HT1080 (cell line): ENCODE measurements around the gene SIAH3. TPM values are rescaled to one million over a fixed set of nuclear protein-coding genes. Genes with fewer than 3 reads are reported as not detected.
A peak's percentile ranks its signal among the peaks of the same experiment; 100 is the strongest.

Experiments used
- DNase-seq: peaks from one replicate; pipeline ENCODE4 v3.0.0-alpha.2; 2015; ENCODE audit warnings: low read depth
- small RNA-seq: library from RNA; depleted of rRNA; stranded (forward); fragments of <200 nt; gene quantifications from one replicate; pipeline ENCODE3, GENCODE V24; 2014
- total RNA-seq: library from RNA; depleted of rRNA; stranded (reverse); fragments of >200 nt; shearing (Covaris generic); gene quantifications from 2 replicates; pipeline ENCODE4 v1.2.3, GENCODE V29; 2014; rRNA removed

SIAH3 gene
- total RNA-seq, 1 experiment from 2014 or later = 0.02 TPM

- DNase-seq = no peak
Measured at GRCh38 chr13:45744979-45745378, 106.6 kb downstream of the SIAH3 start.

GRCh38 chr13:45742985-45743384 lies 108.6 kb downstream of the SIAH3 start:
- no peak for DNase-seq

DNA sequence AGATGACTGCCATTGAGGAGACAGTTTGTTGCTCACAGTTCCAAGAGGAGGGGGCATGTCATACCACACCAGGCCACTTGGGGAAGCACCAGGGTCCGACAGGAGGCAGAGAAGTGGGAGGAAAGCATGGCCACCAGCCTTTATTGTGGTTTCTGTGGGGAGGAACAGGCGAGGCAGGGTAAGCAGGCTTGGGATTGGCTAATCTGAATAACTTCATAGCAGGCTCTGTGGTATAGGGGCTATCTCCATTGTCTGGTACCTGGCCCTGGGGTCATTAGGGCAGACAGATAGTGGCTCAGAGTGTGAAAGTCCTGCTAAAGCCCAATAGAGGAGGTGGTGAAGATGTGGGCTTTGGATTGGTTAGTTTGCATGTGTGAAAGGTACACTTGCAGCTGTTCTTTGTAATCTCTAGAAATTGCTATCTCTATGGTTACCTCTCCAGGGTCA lies 114.0 kb downstream of the SIAH3 start:
- DNase-seq = peak; percentile 30

- DNase-seq = no peak
Measured at GRCh38 chr13:45733361-45733760, 118.2 kb downstream of the SIAH3 start.

DNA sequence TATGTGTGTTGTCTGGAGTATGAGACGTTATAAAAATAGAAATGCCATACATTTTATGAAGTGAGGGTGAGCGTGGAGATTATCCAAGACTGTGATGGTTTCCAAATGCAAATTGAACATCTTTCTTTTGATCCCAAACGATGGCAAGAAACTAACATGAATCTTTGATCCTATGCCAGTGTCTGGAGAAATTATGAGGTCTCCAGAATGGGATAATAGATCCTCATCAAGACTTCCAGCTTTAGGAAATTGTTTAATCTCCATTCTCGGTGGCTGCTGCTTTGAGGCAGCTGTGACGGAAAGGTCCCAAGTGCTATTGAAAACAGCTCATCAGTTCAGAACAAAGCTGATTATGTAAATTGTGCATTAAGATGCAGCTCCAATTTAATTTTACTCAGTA lies 118.6 kb downstream of the SIAH3 start:
- no peak for DNase-seq

DNA sequence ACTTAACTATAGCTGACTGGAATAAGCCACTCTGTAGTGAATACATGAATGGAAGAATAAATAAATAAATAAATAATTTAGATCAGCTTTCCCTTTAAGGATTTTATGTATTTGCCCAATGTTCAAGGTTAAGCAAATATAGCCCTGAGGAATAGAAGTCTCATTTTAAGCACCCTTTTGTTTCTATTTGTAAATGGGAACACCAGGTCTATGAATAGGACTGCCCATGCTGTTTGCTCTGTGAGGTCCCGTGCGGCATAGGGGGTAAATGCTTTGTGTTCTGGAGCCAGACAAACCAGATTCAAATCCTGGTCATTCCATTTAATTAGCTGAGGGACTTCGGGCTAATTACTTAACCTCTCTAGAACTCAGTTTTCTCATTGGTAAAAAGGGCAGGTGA lies 120.1 kb downstream of the SIAH3 start:
- no peak for DNase-seq

DNA sequence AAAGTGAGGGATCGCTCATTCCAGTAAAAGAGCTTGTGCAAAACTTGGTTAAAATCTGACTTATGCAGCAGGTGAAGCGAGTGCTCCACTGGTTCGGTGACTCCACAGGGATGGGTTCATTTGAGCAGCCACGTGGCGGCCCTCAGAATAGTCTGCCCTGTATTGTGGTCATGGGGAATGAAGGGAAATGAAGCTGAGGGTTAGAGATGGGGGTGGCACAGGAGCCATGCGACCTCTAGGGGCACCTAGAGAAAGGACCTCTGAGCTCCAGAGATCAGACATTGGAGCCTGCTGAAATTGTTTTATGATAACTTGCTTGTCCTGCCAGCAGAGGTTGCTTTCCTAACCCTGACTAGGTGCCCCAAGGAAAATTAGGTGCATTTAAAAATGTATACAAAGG lies 122.8 kb downstream of the SIAH3 start:
- DNase-seq = peak; percentile 75

Small RNA genes lying within 50 kb of the gene (small RNA-seq; reads per million reads assigned to genes)
- gene RF00017 = not detected

Other genes with a start within 250 kb of the SIAH3 start
- gene ERICH6B, start 236.0 kb downstream of the SIAH3 start, total RNA-seq = not detected in 2 replicates
- not detected in 2 replicates for gene CBY2, start 149.4 kb downstream of the SIAH3 start, total RNA-seq
- 19.8 and 19.9 TPM in 2 replicates for gene ZC3H13, start 201.0 kb upstream of the SIAH3 start, total RNA-seq